ENCODE results near the gene UBE2J1.

Gene UBE2J1

GRCh38 chr6:89281779-89282246 is 70.7 kb downstream of the UBE2J1 start:
- in situ Hi-C loops (cut with MboI; ENCODE audit: low pct_unique_long_range_greater_than_20kb, low sequenced_read_pairs, unreplicated experiment): no loop called here
- TF ChIP-seq, protein P1, sequence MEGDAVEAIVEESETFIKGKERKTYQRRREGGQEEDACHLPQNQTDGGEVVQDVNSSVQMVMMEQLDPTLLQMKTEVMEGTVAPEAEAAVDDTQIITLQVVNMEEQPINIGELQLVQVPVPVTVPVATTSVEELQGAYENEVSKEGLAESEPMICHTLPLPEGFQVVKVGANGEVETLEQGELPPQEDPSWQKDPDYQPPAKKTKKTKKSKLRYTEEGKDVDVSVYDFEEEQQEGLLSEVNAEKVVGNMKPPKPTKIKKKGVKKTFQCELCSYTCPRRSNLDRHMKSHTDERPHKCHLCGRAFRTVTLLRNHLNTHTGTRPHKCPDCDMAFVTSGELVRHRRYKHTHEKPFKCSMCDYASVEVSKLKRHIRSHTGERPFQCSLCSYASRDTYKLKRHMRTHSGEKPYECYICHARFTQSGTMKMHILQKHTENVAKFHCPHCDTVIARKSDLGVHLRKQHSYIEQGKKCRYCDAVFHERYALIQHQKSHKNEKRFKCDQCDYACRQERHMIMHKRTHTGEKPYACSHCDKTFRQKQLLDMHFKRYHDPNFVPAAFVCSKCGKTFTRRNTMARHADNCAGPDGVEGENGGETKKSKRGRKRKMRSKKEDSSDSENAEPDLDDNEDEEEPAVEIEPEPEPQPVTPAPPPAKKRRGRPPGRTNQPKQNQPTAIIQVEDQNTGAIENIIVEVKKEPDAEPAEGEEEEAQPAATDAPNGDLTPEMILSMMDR (IDR thresholded peaks at IDR 0.05; ENCODE audit: extremely low read depth, insufficient read depth, missing control alignments): peak; percentile 82
- DNase-seq (ENCODE audit: low spot score): peak; percentile 87

GRCh38 chr6:89278956-89279355 is 73.6 kb downstream of the UBE2J1 start:
- TF ChIP-seq, protein P1 (IDR thresholded peaks at IDR 0.05; ENCODE audit: extremely low read depth, insufficient read depth, missing control alignments): no peak
- in situ Hi-C loops (cut with MboI; ENCODE audit: low pct_unique_long_range_greater_than_20kb, low sequenced_read_pairs, unreplicated experiment): no loop called here
- no peak for DNase-seq (ENCODE audit: low spot score)
